ENCODE results near the gene PAK1.

DNA sequence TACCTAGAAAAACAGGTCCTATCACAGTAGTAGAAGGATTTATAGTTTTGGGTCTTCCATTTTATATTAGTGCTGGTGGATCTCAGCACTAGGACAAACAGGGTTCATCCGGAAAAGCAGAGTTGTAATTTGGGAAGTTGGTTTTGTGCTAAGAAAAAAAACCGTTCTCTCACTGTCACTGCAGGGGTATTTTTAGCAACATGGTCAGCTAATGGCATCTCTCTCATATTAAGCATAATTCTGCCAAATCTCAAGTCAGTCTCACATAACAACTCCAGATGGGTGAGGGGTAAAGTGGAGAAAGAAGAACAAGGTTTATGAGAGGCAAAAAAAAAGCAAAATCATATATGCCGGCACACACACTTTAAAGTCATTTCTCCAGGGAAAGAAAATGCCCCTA, 120.8 kb downstream of the PAK1 start:
- TF ChIP-seq POLR2A (IDR thresholded peaks at IDR 0.05; ENCODE audit: low read depth): no peak
- TF ChIP-seq POLR2AphosphoS5 (IDR thresholded peaks at IDR 0.05): no peak

All from esophagus muscularis mucosa (tissue), 2 donors.